HEK293 (cell line): ENCODE measurements around the gene NDUFA3.

ENCODE experiments used
- GLI2 ChIP-seq: fragments of 450-650 bp; formaldehyde crosslinking; IDR thresholded peaks from 2 replicates; pipeline ENCODE4; 2017; ENCODE audit warnings: missing biosample characterization, missing genetic modification characterization, low read depth, borderline replicate concordance
- HOXA7 ChIP-seq: sonication (generic); formaldehyde crosslinking; IDR thresholded peaks from 2 replicates; pipeline ENCODE4 v1.8.1; 2022; ENCODE audit warnings: missing genetic modification reagents, borderline replicate concordance
- HOXC10 ChIP-seq: sonication (generic); formaldehyde crosslinking; IDR thresholded peaks from 2 replicates; pipeline ENCODE4 v1.8.1; 2023; ENCODE audit warnings: mild to moderate bottlenecking, missing genetic modification reagents
- PRDM2 ChIP-seq: fragments of 450-650 bp; formaldehyde crosslinking; IDR thresholded peaks from 2 replicates; pipeline ENCODE4 v1.5.1; 2016; ENCODE audit warnings: missing biosample characterization, missing genetic modification characterization, borderline replicate concordance
- PRDM4 ChIP-seq: fragments of 450-650 bp; formaldehyde crosslinking; IDR thresholded peaks from 2 replicates; pipeline ENCODE4 v1.5.1; 2017; ENCODE audit warnings: missing biosample characterization, missing genetic modification characterization
- ZBTB11 ChIP-seq: fragments of 450-650 bp; formaldehyde crosslinking; conservative IDR thresholded peaks from 2 replicates; pipeline ENCODE4 v1.5.1; 2016; ENCODE audit warnings: low read depth, missing biosample characterization, missing genetic modification characterization
- ZBTB8A ChIP-seq: fragments of 450-650 bp; formaldehyde crosslinking; IDR thresholded peaks from 2 replicates; pipeline ENCODE4 v1.5.1; 2016; ENCODE audit warnings: missing biosample characterization, missing genetic modification characterization
- ZNF10 ChIP-seq: fragments of 450-650 bp; formaldehyde crosslinking; IDR thresholded peaks from 2 replicates; pipeline ENCODE4 v1.5.1; 2017; ENCODE audit warnings: missing biosample characterization, missing genetic modification characterization
- ZNF121 ChIP-seq: fragments of 450-650 bp; formaldehyde crosslinking; IDR thresholded peaks from 2 replicates; pipeline ENCODE4 v1.5.1; 2016; ENCODE audit warnings: missing biosample characterization, missing genetic modification characterization
- ZNF133 ChIP-seq: fragments of 450-650 bp; formaldehyde crosslinking; IDR thresholded peaks from 2 replicates; pipeline ENCODE4 v1.5.1; 2016; ENCODE audit warnings: missing biosample characterization, missing genetic modification characterization
- ZNF146 ChIP-seq: fragments of 450-650 bp; formaldehyde crosslinking; IDR thresholded peaks from 2 replicates; pipeline ENCODE4 v1.5.1; 2016; ENCODE audit warnings: missing biosample characterization, missing genetic modification characterization
- ZNF155 ChIP-seq: fragments of 450-650 bp; formaldehyde crosslinking; IDR thresholded peaks from 2 replicates; pipeline ENCODE4 v1.5.1; 2016; ENCODE audit warnings: missing biosample characterization, missing genetic modification characterization
- ZNF157 ChIP-seq: fragments of 450-650 bp; formaldehyde crosslinking; IDR thresholded peaks from 2 replicates; pipeline ENCODE4 v1.5.1; 2016; ENCODE audit warnings: missing biosample characterization, missing genetic modification characterization
- ZNF223 ChIP-seq: fragments of 450-650 bp; formaldehyde crosslinking; IDR thresholded peaks from 2 replicates; pipeline ENCODE4 v1.5.1; 2016; ENCODE audit warnings: missing biosample characterization, missing genetic modification characterization
- ZNF23 ChIP-seq: fragments of 450-650 bp; formaldehyde crosslinking; IDR thresholded peaks from 2 replicates; pipeline ENCODE4 v1.5.1; 2016; ENCODE audit warnings: missing biosample characterization, missing genetic modification characterization, borderline replicate concordance
- ZNF266 ChIP-seq: fragments of 450-650 bp; formaldehyde crosslinking; IDR thresholded peaks from 2 replicates; pipeline ENCODE4 v1.5.1; 2016; ENCODE audit warnings: missing biosample characterization, missing genetic modification characterization, low read depth
- ZNF391 ChIP-seq: fragments of 450-650 bp; formaldehyde crosslinking; IDR thresholded peaks from 2 replicates; pipeline ENCODE4 v1.5.1; 2016; ENCODE audit warnings: low read depth, missing biosample characterization, missing genetic modification characterization, borderline replicate concordance
- ZNF558 ChIP-seq: fragments of 450-650 bp; formaldehyde crosslinking; IDR thresholded peaks from 2 replicates; pipeline ENCODE4 v1.5.1; 2016; ENCODE audit warnings: missing biosample characterization, missing genetic modification characterization
- ZNF692 ChIP-seq: fragments of 450-650 bp; formaldehyde crosslinking; IDR thresholded peaks from 2 replicates; pipeline ENCODE4 v1.5.1; 2016; ENCODE audit warnings: missing biosample characterization, missing genetic modification characterization
- ZNF701 ChIP-seq: fragments of 450-650 bp; formaldehyde crosslinking; IDR thresholded peaks from 2 replicates; pipeline ENCODE4 v1.5.1; 2016; ENCODE audit warnings: missing biosample characterization, missing genetic modification characterization
- ZNF747 ChIP-seq: fragments of 450-650 bp; formaldehyde crosslinking; IDR thresholded peaks from 2 replicates; pipeline ENCODE4 v1.5.1; 2016; ENCODE audit warnings: missing biosample characterization, missing genetic modification characterization
- ZNF76 ChIP-seq: fragments of 450-650 bp; formaldehyde crosslinking; IDR thresholded peaks from 2 replicates; pipeline ENCODE4; 2016; ENCODE audit warnings: low read depth, missing biosample characterization, missing genetic modification characterization, borderline replicate concordance
- ZSCAN23 ChIP-seq: fragments of 450-650 bp; formaldehyde crosslinking; IDR thresholded peaks from 2 replicates; pipeline ENCODE4 v1.5.1; 2016; ENCODE audit warnings: missing biosample characterization, missing genetic modification characterization
- ZXDB ChIP-seq: fragments of 450-650 bp; formaldehyde crosslinking; IDR thresholded peaks from 2 replicates; pipeline ENCODE4 v1.5.1; 2016; ENCODE audit warnings: missing biosample characterization, missing genetic modification characterization

NDUFA3 gene

GRCh38 chr19:54115109-54116063 lies 12.7 kb downstream of the NDUFA3 start, which contains the start of the genes PRPF31 and TFPT (continued):
- TF ChIP-seq ZNF692 (tag by site-specific recombination) (peak; percentile 86), GLI2 (tag by site-specific recombination) (no peak), ZNF223 (no peak), HOXC10 (CRISPR knock-in tag) (peak; percentile 97; the same call in 1 of the 2 replicates), ZNF155 (tag by site-specific recombination) (no peak), ZNF133 (tag by site-specific recombination) (no peak), PRDM4 (peak; percentile 59), ZXDB (tag by site-specific recombination) (peak; percentile 99), ZNF558 (tag by site-specific recombination) (no peak), ZNF747 (tag by site-specific recombination) (no peak), PRDM2 (tag by site-specific recombination) (no peak), ZNF391 (tag by site-specific recombination) (peak; percentile 98), ZNF121 (tag by site-specific recombination) (peak; percentile 42; the same call in 1 of the 2 replicates), ZNF76 (tag by site-specific recombination) (peak; percentile 100), ZSCAN23 (no peak; the same call in 1 of the 2 replicates), ZNF157 (tag by site-specific recombination) (no peak), ZNF701 (tag by site-specific recombination) (no peak), ZBTB11 (tag by site-specific recombination) (peak; percentile 74), ZNF23 (tag by site-specific recombination) (no peak), ZNF10 (tag by site-specific recombination) (peak; percentile 87), HOXA7 (peak; percentile 90), ZNF266 (tag by site-specific recombination) (no peak), ZNF146 (tag by site-specific recombination) (0 out of 2 replicates have a peak, but pooled peaks have one; percentile 49), ZBTB8A (peak; percentile 41)
